Liver (tissue), 9 donors: ENCODE results near the gene SPATS2L. TPM values are rescaled to one million over a fixed set of nuclear protein-coding genes. Genes with fewer than 3 reads are reported as not detected.

ENCODE experiments used
- DNase-seq: peaks from one replicate; pipeline ENCODE4 v3.0.0-alpha.2; 2017; ENCODE audit warnings: low spot score
- H3K27ac ChIP-seq, 2 donors: one replicate each; pipeline ENCODE4 v1.7.0; 2013; ENCODE audit warnings: inconsistent platforms in 2 of 2, low read length in 2 of 2, control low read depth in 1 of 2, low read depth in 1 of 2, mild to moderate bottlenecking in 1 of 2
- H3K27me3 ChIP-seq, 4 donors: one replicate each; pipeline versions ENCODE4 v1.6.1 to v1.7.0; 2013; ENCODE audit warnings: low read length in 3 of 4, inconsistent platforms in 1 of 4, mild to moderate bottlenecking in 1 of 4, moderate library complexity in 1 of 4; ENCODE audit not compliant: control insufficient read depth in 4 of 4, insufficient read depth in 4 of 4
- H3K36me3 ChIP-seq, 4 donors: one replicate each; pipeline versions ENCODE4 v1.6.1 to v1.7.0; 2013; ENCODE audit warnings: low read length in 3 of 4, mild to moderate bottlenecking in 3 of 4, low read depth in 1 of 4, moderate library complexity in 1 of 4; ENCODE audit not compliant: control insufficient read depth in 4 of 4, insufficient read depth in 3 of 4
- H3K4me1 ChIP-seq, 4 donors: one replicate each; pipeline versions ENCODE4 v1.6.1 to v1.7.0; 2013; ENCODE audit warnings: low read length in 3 of 4, mild to moderate bottlenecking in 3 of 4, moderate library complexity in 1 of 4; ENCODE audit not compliant: control insufficient read depth in 4 of 4, insufficient read depth in 4 of 4
- H3K4me3 ChIP-seq, 3 donors: one replicate each; pipeline versions ENCODE4 v1.6.1 to v1.7.0; 2013; ENCODE audit warnings: low read length in 3 of 3, control low read depth in 1 of 3, low read depth in 1 of 3, mild to moderate bottlenecking in 1 of 3
- H3K9ac ChIP-seq, 2 donors: one replicate each; pipeline ENCODE4 v1.7.0; 2013; ENCODE audit warnings: low read length in 2 of 2, mild to moderate bottlenecking in 2 of 2, moderate library complexity in 2 of 2, control low read depth in 1 of 2, low read depth in 1 of 2
- H3K9me3 ChIP-seq, 4 donors: one replicate each; pipeline versions ENCODE4 v1.6.1 to v1.7.0; 2013; ENCODE audit warnings: low read length in 3 of 4; ENCODE audit not compliant: control insufficient read depth in 4 of 4
- ATF3 ChIP-seq: IDR thresholded peaks from 2 replicates; pipeline ENCODE4 v1.6.1; 2016; ENCODE audit warnings: antibody characterized with exemption
- CTCF ChIP-seq: fragments of 150-350 bp; IDR thresholded peaks from 2 replicates; pipeline ENCODE4 v1.5.1; 2017; ENCODE audit warnings: improper control_type of control experiment, low read depth, low read length; ENCODE audit not compliant: missing input control
- EGR1 ChIP-seq, 2 donors: IDR thresholded peaks; 2 replicates each; pipeline ENCODE4 v1.6.1; 2016 to 2018; ENCODE audit warnings: antibody characterized with exemption in 2 of 2, low read depth in 2 of 2
- FOXA1 ChIP-seq: IDR thresholded peaks from 2 replicates; pipeline ENCODE4 v1.6.1; 2016; ENCODE audit warnings: antibody characterized with exemption
- FOXA2 ChIP-seq: IDR thresholded peaks from 2 replicates; pipeline ENCODE4 v1.6.1; 2016; ENCODE audit warnings: antibody characterized with exemption
- GABPA ChIP-seq, 2 donors: IDR thresholded peaks in 1 of 2; conservative IDR thresholded peaks in 1 of 2; 2 replicates each; pipeline ENCODE4 v1.6.1; 2016; ENCODE audit warnings: antibody characterized with exemption in 2 of 2, mild to moderate bottlenecking in 1 of 2, moderate library complexity in 1 of 2
- HNF4A ChIP-seq, 2 donors: conservative IDR thresholded peaks; 2 replicates each; pipeline ENCODE4 v1.6.1; 2016; ENCODE audit warnings: antibody characterized with exemption in 2 of 2, mild to moderate bottlenecking in 2 of 2
- HNF4G ChIP-seq: IDR thresholded peaks from 2 replicates; pipeline ENCODE4 v1.6.1; 2016; ENCODE audit warnings: antibody characterized with exemption
- JUND ChIP-seq, 2 donors: IDR thresholded peaks; 2 replicates each; pipeline ENCODE4 v1.6.1; 2016; ENCODE audit warnings: antibody characterized with exemption in 2 of 2
- MAX ChIP-seq: IDR thresholded peaks from 2 replicates; pipeline ENCODE4 v1.6.1; 2016; ENCODE audit warnings: antibody characterized with exemption
- NR2F2 ChIP-seq: IDR thresholded peaks from 2 replicates; pipeline ENCODE4 v1.6.1; 2016; ENCODE audit warnings: antibody characterized with exemption
- RAD21 ChIP-seq, 2 donors: IDR thresholded peaks; 2 replicates each; pipeline ENCODE4 v1.6.1; 2016; ENCODE audit warnings: antibody characterized with exemption in 2 of 2, mild to moderate bottlenecking in 2 of 2
- REST ChIP-seq: IDR thresholded peaks from 2 replicates; pipeline ENCODE4 v1.6.1; 2016; ENCODE audit warnings: antibody characterized with exemption, mild to moderate bottlenecking
- RXRA ChIP-seq, 2 donors: IDR thresholded peaks; 2 replicates each; pipeline ENCODE4 v1.6.1; 2017 to 2018; ENCODE audit warnings: antibody characterized with exemption in 2 of 2, mild to moderate bottlenecking in 1 of 2
- SP1 ChIP-seq: IDR thresholded peaks from 2 replicates; pipeline ENCODE4 v1.6.1; 2018; ENCODE audit warnings: antibody characterized with exemption, mild to moderate bottlenecking
- TAF1 ChIP-seq: conservative IDR thresholded peaks from 2 replicates; pipeline ENCODE4 v1.6.1; 2016; ENCODE audit warnings: antibody characterized with exemption, mild to moderate bottlenecking
- YY1 ChIP-seq: IDR thresholded peaks from 2 replicates; pipeline ENCODE4 v1.6.1; 2016; ENCODE audit warnings: antibody characterized with exemption, mild to moderate bottlenecking
- ZBTB33 ChIP-seq: IDR thresholded peaks from 2 replicates; pipeline ENCODE4 v1.6.1; 2016; ENCODE audit warnings: antibody characterized with exemption
- WGBS: extraction: QIAGEN DNeasy Blood & Tissue Kit; methylation state at CpG from one replicate; pipeline ENCODE4 v1.1.7; 2013; 5-methylcytosine and 5-hydroxymethylcytosine counted together
- polyA plus RNA-seq, 2 donors: library from polyadenylated mRNA; stranded (reverse) in 1 of 2; unstranded in 1 of 2; fragments of 200-250 nt in 1 of 2; fragments of >200 nt in 1 of 2; fragmentation: Nextera tagmentation in 1 of 2; extraction: Ambion mirVana in 1 of 2; gene quantifications; one replicate each; pipeline versions ENCODE4 v1.2.1 to v1.2.3, GENCODE V29; 2013 to 2015
- total RNA-seq, 2 donors: library from RNA; depleted of rRNA; stranded (reverse); fragments of >200 nt; gene quantifications; one replicate each; pipeline ENCODE4 v1.2.3, GENCODE V29; 2014
- donor health status: healthy.
- donor health status: healthy.
- donor health status: healthy.
- donor health status: healthy.
- donor health status: healthy.

SPATS2L gene
- total and polyA plus RNA-seq, 4 donors, result 31.4 to 49.9 (median 42.4) TPM

GRCh38 chr2:200349868-200350267 is 43.4 kb downstream of the SPATS2L start:
- H3K4me1 ChIP-seq, result peaks cover 0 to 12% (median 4%) of the 10 kb centered on the region in 4 donors
- no peaks in the 10 kb centered on the region for H3K36me3 ChIP-seq
- 97% methylated on average over 3 of the region's 3 CpGs for WGBS
- H3K9ac ChIP-seq, result no peak overlapping the region
- H3K9me3 ChIP-seq, result no peaks in the 10 kb centered on the region
- H3K27ac ChIP-seq, result no peak overlapping the region
- no peak for DNase-seq
- no peak overlapping the region for H3K4me3 ChIP-seq
- H3K27me3 ChIP-seq, result no peaks in the 10 kb centered on the region
- TF ChIP-seq JUND (IDR thresholded peaks at IDR 0.05) (no peak), EGR1 (IDR thresholded peaks at IDR 0.05; ENCODE audit: low read depth in 2 of 2) (no peak), HNF4A (conservative IDR thresholded peaks at IDR 0.05) (no peak), REST (no peak), FOXA1 (no peak), ATF3 (no peak), SP1 (no peak), MAX (no peak), RAD21 (IDR thresholded peaks at IDR 0.05) (no peak), RXRA (IDR thresholded peaks at IDR 0.05) (no peak), FOXA2 (no peak), TAF1 (no peak), NR2F2 (no peak), HNF4G (no peak), ZBTB33 (no peak), GABPA (IDR thresholded peaks at IDR 0.05 in 1 of 2, conservative IDR thresholded peaks at IDR 0.05 in 1 of 2) (no peak), YY1 (no peak), CTCF (no peak)
